Kidney (tissue), 14 donors: ENCODE measurements around the gene FER. TPM values are rescaled to one million over a fixed set of nuclear protein-coding genes. Genes with fewer than 3 reads are reported as not detected.

Source experiments
- DNase-seq, 5 donors: peaks; one replicate each; pipeline ENCODE4 v3.0.0-alpha.2; 2013 to 2020
- FAIRE-seq: peaks from 2 replicates; lab custom pipeline; 2012; peaks lifted over from hg19 to GRCh38; lab: Jason Lieb, UNC
- H3K27ac ChIP-seq, 2 donors: one replicate each; pipeline ENCODE4 v1.7.0; 2013; ENCODE audit warnings: low read depth in 2 of 2, low read length in 2 of 2, inconsistent platforms in 1 of 2
- H3K27me3 ChIP-seq: one replicate; pipeline ENCODE4 v1.7.1; 2013; ENCODE audit warnings: low read length, inconsistent platforms; ENCODE audit not compliant: control insufficient read depth, insufficient read depth
- H3K36me3 ChIP-seq, 3 donors: one replicate each; pipeline versions ENCODE4 v1.7.0 to v1.7.1; 2013; ENCODE audit warnings: low read length in 3 of 3, control low read depth in 1 of 3, inconsistent platforms in 1 of 3; ENCODE audit not compliant: insufficient read depth in 3 of 3, control insufficient read depth in 2 of 3
- H3K4me1 ChIP-seq, 3 donors: one replicate each; pipeline versions ENCODE4 v1.7.0 to v1.7.1; 2013; ENCODE audit warnings: low read length in 3 of 3, inconsistent platforms in 1 of 3, low read depth in 1 of 3; ENCODE audit not compliant: control insufficient read depth in 2 of 3, insufficient read depth in 2 of 3
- H3K4me3 ChIP-seq, 3 donors: one replicate each; pipeline versions ENCODE4 v1.7.0 to v1.8.1; 2013; ENCODE audit warnings: low read length in 3 of 3, control low read depth in 1 of 3, inconsistent platforms in 1 of 3
- H3K9ac ChIP-seq, 3 donors: one replicate each; pipeline versions ENCODE4 v1.7.0 to v1.7.1; 2013; ENCODE audit warnings: low read length in 3 of 3, control low read depth in 1 of 3, inconsistent platforms in 1 of 3
- H3K9me3 ChIP-seq, 3 donors: one replicate each; pipeline versions ENCODE4 v1.7.0 to v1.7.1; 2013; ENCODE audit warnings: low read length in 3 of 3, control low read depth in 1 of 3, inconsistent platforms in 1 of 3; ENCODE audit not compliant: control insufficient read depth in 2 of 3, insufficient read depth in 1 of 3
- intact Hi-C: fragments of 100-400 bp; cut with DNase I; formaldehyde crosslinking; loops from one replicate; pipeline ENCODE4 v1.11.1; 2022
- polyA plus RNA-seq: library from polyadenylated mRNA; stranded (reverse); fragments of 350-450 nt; fragmentation: Illumina TruSeq; extraction: RNeasy Lipid Tissue Mini Kit (QIAGEN cat#74804); gene quantifications from one replicate; pipeline ENCODE4 v1.2.3, GENCODE V29; 2014; ENCODE audit warnings: low read depth, low replicate concordance; ENCODE audit not compliant: insufficient read depth
- total RNA-seq: library from RNA; stranded (reverse); fragmentation: NEBNext Ultra II Directional; extraction: Animal tissue kit (Norgen Biotek cat#: 25700); gene quantifications from one replicate; pipeline ENCODE4 v1.2.1, GENCODE V29; 2021
- TF ChIP-seq, protein P1 (sequence below): IDR thresholded peaks from 3 replicates; pipeline ENCODE4 v1.5.1; 2012; ENCODE audit warnings: mild to moderate bottlenecking, moderate library complexity, borderline replicate concordance; ENCODE audit not compliant: insufficient read depth; ENCODE audit errors: extremely low read depth
- donor health status: control.
- donor health status: control.
- donor health status: control.
- donor health status: control.
- donor health status: control.
- donor health status: DM: yes; HTN: yes; CAD: no.
- donor health status: Normal renal cell carcinoma (clear cell type).

Gene FER
- total and polyA plus RNA-seq, 2 donors from 2014 or later: 2.1 to 38.2 TPM

DNA sequence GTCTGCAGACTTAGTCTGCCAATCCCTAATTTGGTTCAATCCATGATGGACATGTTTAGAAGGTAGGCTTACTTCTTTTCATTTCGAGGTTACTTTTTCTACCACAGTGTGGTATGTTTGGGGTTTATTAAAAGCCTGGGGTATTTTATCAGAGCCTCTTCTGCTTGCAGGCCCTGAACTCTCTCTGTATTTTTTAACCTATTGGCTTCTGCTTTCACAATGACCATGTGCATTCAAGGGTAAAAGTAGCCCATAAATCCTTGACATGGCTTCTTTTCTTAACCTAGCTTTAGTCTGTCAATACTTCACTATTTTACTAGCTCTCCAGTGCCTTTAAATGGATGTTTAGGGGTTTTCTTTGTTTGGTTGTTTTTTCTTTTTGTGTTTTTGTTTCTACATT, 286.6 kb downstream of the FER start:
- Histone ChIP-seq H3K9ac (no peak overlapping the region), H3K27me3 (no peaks in the 10 kb centered on the region), H3K9me3 (no peaks in the 10 kb centered on the region), H3K36me3 (no peaks in the 10 kb centered on the region), H3K4me1 (no peaks in the 10 kb centered on the region), H3K4me3 (no peak overlapping the region), H3K27ac (no peak overlapping the region)
- TF ChIP-seq, protein P1, sequence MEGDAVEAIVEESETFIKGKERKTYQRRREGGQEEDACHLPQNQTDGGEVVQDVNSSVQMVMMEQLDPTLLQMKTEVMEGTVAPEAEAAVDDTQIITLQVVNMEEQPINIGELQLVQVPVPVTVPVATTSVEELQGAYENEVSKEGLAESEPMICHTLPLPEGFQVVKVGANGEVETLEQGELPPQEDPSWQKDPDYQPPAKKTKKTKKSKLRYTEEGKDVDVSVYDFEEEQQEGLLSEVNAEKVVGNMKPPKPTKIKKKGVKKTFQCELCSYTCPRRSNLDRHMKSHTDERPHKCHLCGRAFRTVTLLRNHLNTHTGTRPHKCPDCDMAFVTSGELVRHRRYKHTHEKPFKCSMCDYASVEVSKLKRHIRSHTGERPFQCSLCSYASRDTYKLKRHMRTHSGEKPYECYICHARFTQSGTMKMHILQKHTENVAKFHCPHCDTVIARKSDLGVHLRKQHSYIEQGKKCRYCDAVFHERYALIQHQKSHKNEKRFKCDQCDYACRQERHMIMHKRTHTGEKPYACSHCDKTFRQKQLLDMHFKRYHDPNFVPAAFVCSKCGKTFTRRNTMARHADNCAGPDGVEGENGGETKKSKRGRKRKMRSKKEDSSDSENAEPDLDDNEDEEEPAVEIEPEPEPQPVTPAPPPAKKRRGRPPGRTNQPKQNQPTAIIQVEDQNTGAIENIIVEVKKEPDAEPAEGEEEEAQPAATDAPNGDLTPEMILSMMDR: no peak
- FAIRE-seq (no peak), DNase-seq (peak in 2 of 5 donors; percentile 7 to 14)
- intact Hi-C loops: no loop called here

DNA sequence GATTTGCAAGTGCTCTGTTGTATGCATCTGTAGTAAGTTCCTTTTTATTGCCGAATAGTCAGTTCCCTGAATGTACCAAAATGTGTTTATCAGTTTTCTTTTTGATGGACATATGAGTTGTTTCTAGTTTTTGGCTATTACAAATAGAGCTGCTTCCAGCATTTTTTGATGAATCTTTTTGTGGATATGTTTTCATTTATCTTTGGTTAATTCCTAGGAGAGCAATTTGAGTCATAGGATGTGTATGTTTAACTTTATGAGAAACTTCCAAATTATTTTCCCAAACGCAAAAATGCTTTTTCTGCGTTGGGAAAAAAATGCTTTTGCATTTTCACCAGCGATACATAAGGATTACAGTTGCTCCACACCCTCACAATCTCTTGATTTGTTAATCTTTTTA, 287.7 kb downstream of the FER start:
- no peak overlapping the region for H3K4me3 ChIP-seq
- H3K27me3 ChIP-seq: no peaks in the 10 kb centered on the region
- no peak for DNase-seq
- H3K9ac ChIP-seq: no peak overlapping the region
- intact Hi-C loops: no loop called here
- no peaks in the 10 kb centered on the region for H3K36me3 ChIP-seq
- TF ChIP-seq, protein P1: no peak
- H3K9me3 ChIP-seq: no peaks in the 10 kb centered on the region
- H3K4me1 ChIP-seq: no peaks in the 10 kb centered on the region
- no peak overlapping the region for H3K27ac ChIP-seq
- no peak for FAIRE-seq

DNA sequence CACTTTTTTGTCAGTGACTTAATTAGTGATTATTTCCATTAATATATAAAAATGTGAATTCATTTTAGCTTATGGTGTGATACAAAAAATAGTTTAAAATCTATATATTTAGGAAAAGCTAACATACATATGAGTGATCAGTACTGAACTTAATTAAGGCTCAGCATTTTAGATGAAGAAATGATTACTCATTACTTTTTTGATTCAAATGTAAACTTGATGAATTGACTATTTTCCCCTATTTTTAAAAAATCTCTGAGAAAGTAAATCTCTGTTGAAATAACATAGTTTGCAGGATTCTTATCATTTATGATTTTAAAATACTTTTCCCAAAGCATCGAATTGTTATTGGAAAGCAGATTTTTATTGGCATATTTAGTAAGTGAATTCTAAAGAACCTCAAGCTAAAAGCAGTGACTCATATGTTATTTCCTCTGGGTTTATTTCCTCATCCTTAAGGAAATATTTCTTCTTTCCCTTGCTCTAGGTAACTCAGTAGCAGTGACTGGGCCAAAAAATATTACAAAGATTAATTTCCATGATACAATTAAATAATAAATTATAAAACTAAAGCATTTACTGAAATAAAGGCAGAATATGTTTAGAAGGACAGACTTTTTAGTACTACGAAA, 290.6 kb downstream of the FER start:
- Histone ChIP-seq H3K9me3 (no peaks in the 10 kb centered on the region), H3K36me3 (no peaks in the 10 kb centered on the region), H3K4me1 (no peaks in the 10 kb centered on the region), H3K9ac (no peak overlapping the region), H3K4me3 (no peak overlapping the region), H3K27me3 (no peaks in the 10 kb centered on the region), H3K27ac (no peak overlapping the region)
- FAIRE-seq (no peak), DNase-seq (no peak)
- TF ChIP-seq, protein P1: no peak
- intact Hi-C loops: no loop called here

DNA sequence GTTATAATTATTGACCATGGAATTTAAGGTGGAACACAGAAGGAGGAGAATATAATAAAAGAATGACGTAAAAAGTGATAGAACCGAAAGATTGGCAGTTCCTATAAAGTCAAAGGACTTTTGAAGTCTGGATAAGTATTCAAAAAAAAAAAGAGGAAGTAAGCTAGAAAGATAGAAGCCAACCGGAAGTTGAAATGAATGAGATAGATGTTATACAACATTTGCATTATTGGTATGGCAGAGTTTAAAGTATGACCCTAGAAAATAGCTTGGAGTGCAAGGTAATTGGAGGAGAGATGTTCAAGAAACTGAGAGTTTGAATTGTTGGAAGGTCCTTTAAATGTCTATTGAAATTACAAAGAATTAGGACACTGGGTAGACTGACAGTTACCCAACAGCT, 293.6 kb downstream of the FER start:
- H3K36me3 ChIP-seq: no peaks in the 10 kb centered on the region
- H3K9me3 ChIP-seq: no peaks in the 10 kb centered on the region
- TF ChIP-seq, protein P1: no peak
- intact Hi-C loops: no loop called here
- H3K27ac ChIP-seq: no peak overlapping the region
- no peak for DNase-seq
- no peak overlapping the region for H3K4me3 ChIP-seq
- no peak for FAIRE-seq
- H3K4me1 ChIP-seq: no peaks in the 10 kb centered on the region
- H3K9ac ChIP-seq: no peak overlapping the region
- no peaks in the 10 kb centered on the region for H3K27me3 ChIP-seq
